Eye (tissue), 1 donor: Measurements from ENCODE around the gene PAQR9.

ENCODE experiments used
- DNase-seq: peaks from one replicate; pipeline ENCODE4 v3.0.0-alpha.2; 2015

The PAQR9 gene

DNA sequence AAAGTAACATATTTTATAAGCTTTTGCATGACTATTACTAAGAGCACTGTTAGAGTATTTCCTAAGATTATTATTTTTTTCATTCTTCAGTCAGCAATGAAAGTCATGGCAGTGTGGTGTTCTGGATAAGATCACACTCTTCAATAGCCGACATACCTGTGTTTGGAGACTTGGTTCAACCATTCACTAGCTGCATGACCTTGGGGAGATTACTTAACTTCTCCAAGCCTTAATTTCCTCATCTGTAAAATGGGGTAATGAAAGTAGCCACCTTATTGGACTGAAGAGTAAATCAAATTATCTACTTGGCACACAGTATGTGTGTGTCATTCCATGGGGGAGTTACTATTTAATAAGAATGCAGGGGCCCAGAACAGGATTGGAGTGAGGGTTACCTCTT lies 50.0 kb downstream of the PAQR9 start:
- DNase-seq = no peak

DNA sequence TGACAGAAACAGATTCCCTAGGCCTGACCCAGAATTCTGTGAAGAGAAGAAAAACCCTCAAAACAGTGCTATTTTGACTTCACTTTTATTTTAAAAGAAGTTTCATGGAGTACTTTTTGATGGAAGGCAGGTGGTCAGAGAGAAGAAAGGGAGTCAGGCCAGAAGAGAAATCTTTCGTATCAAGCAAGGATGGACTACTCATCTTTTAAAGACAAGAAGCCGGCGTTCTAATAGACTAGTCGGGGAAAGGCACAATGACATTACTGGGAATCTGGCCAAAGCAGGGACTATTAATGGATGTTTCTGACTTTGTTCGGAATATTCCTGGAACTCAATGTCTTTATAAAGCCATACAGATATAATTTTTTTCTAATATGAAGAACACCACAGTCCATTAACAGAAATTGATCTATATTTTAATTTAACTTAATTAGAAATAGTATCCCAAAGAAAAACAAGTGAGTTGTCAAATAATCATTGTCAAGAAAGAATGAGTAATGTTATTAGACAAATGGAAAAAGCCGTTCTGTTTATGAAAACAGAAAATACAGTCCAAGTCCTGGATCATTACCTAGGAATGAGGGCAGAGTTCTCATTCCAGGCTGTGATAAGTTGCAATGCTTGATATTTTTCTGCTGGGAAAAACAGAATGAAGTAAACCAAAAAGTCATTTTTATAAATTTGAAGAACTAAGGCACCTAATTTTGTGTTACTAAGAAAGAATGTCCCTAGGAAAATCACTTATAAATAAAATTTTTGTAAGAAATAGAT lies 50.9 kb downstream of the PAQR9 start:
- DNase-seq = no peak
